H9 (cell line): ENCODE data around the gene KRT6B. TPM values are rescaled to one million over a fixed set of nuclear protein-coding genes. Genes with fewer than 3 reads are reported as not detected.

ENCODE experiments used
- DNase-seq: peaks from one replicate; pipeline ENCODE4 v3.0.0-alpha.2; 2017
- H2AFZ ChIP-seq: one replicate; pipeline ENCODE4 v1.6.1; 2013; ENCODE audit warnings: mild to moderate bottlenecking, low read length, control low read depth, moderate library complexity
- H2AK5ac ChIP-seq: 2 replicates; pipeline ENCODE4 v1.6.1; 2013; ENCODE audit warnings: low read length, control low read depth, mixed read lengths; ENCODE audit not compliant: insufficient read length
- H2BK120ac ChIP-seq: one replicate; pipeline ENCODE4 v1.6.1; 2013; ENCODE audit warnings: low read depth, mild to moderate bottlenecking, low read length, control low read depth, inconsistent platforms; ENCODE audit not compliant: poor library complexity, severe bottlenecking
- H2BK12ac ChIP-seq: 2 replicates; pipeline ENCODE4 v1.6.1; 2013; ENCODE audit warnings: low read length, control low read depth, mixed read lengths, low read depth; ENCODE audit not compliant: insufficient read length
- H2BK15ac ChIP-seq: 2 replicates; pipeline ENCODE4 v1.6.1; 2013; ENCODE audit warnings: low read depth, low read length, control low read depth
- H2BK20ac ChIP-seq: one replicate; pipeline ENCODE4 v1.6.1; 2013; ENCODE audit warnings: low read depth, mild to moderate bottlenecking, low read length, control low read depth, inconsistent platforms; ENCODE audit not compliant: poor library complexity, severe bottlenecking
- H2BK5ac ChIP-seq: 2 replicates; pipeline ENCODE4 v1.6.1; 2013; ENCODE audit warnings: low read length, control low read depth, mixed read lengths; ENCODE audit not compliant: insufficient read length
- H3K14ac ChIP-seq: 2 replicates; pipeline ENCODE4 v1.6.1; 2013; ENCODE audit warnings: low read length, control low read depth; ENCODE audit not compliant: insufficient read depth
- H3K18ac ChIP-seq: 2 replicates; pipeline ENCODE4 v1.6.1; 2013; ENCODE audit warnings: low read depth, mild to moderate bottlenecking, mixed read lengths, low read length, control low read depth; ENCODE audit not compliant: insufficient read length
- H3K23ac ChIP-seq: 2 replicates; pipeline ENCODE4 v1.6.1; 2013; ENCODE audit warnings: low read length, control low read depth, mixed read lengths, low read depth; ENCODE audit not compliant: insufficient read length
- H3K23me2 ChIP-seq: 2 replicates; pipeline ENCODE4 v1.6.1; 2013; ENCODE audit warnings: low read depth, mild to moderate bottlenecking, mixed read lengths, low read length, control low read depth; ENCODE audit not compliant: insufficient read length, poor library complexity, severe bottlenecking
- H3K27ac ChIP-seq: 2 replicates; pipeline ENCODE4 v1.5.1; 2013; ENCODE audit warnings: low read length, control low read depth, mixed read lengths, low read depth; ENCODE audit not compliant: insufficient read length
- H3K27me3 ChIP-seq: 2 replicates; pipeline ENCODE4 v1.6.1; 2013; ENCODE audit warnings: low read length, control low read depth, inconsistent platforms; ENCODE audit not compliant: insufficient read depth
- H3K4ac ChIP-seq: 2 replicates; pipeline ENCODE4 v1.6.1; 2013; ENCODE audit warnings: low read depth, mild to moderate bottlenecking, control low read depth, inconsistent platforms, low read length, moderate library complexity
- H3K4me1 ChIP-seq: 2 replicates; pipeline ENCODE4 v1.6.1; 2013; ENCODE audit warnings: low read length, control low read depth, inconsistent platforms; ENCODE audit not compliant: insufficient read depth
- H3K4me2 ChIP-seq: 2 replicates; pipeline ENCODE4 v1.6.1; 2013; ENCODE audit warnings: low read length, control low read depth, mixed read lengths; ENCODE audit not compliant: insufficient read length, insufficient read depth
- H3K56ac ChIP-seq: 2 replicates; pipeline ENCODE4 v1.6.1; 2013; ENCODE audit warnings: low read depth, mild to moderate bottlenecking, mixed read lengths, low read length, control low read depth; ENCODE audit not compliant: insufficient read length
- H3K79me1 ChIP-seq: 2 replicates; pipeline ENCODE4 v1.6.1; 2013; ENCODE audit warnings: low read depth, mild to moderate bottlenecking, moderate library complexity, low read length, control low read depth, inconsistent platforms; ENCODE audit not compliant: insufficient read depth, poor library complexity, severe bottlenecking
- H3K79me2 ChIP-seq: 2 replicates; pipeline ENCODE4 v1.6.1; 2013; ENCODE audit warnings: low read length, control low read depth, inconsistent platforms; ENCODE audit not compliant: insufficient read depth
- H3K9ac ChIP-seq: 2 replicates; pipeline ENCODE4 v1.6.1; 2013; ENCODE audit warnings: low read length, control low read depth, mixed read lengths; ENCODE audit not compliant: insufficient read length; ENCODE audit errors: extremely low read depth
- H3K9me3 ChIP-seq: one replicate; pipeline ENCODE4 v1.6.1; 2013; ENCODE audit warnings: low read depth, low read length, inconsistent platforms; ENCODE audit not compliant: control insufficient read depth
- H3T11ph ChIP-seq: one replicate; pipeline ENCODE4 v1.6.1; 2013; ENCODE audit warnings: mild to moderate bottlenecking, low read length, control low read depth, inconsistent platforms
- H4K20me1 ChIP-seq: one replicate; pipeline ENCODE4 v1.6.1; 2013; ENCODE audit not compliant: control insufficient read depth, insufficient read length, insufficient read depth
- H4K5ac ChIP-seq: 2 replicates; pipeline ENCODE4 v1.6.1; 2013; ENCODE audit warnings: low read depth, mild to moderate bottlenecking, mixed read lengths, low read length, control low read depth; ENCODE audit not compliant: insufficient read length
- H4K8ac ChIP-seq: replicated peaks from 2 replicates; pipeline ENCODE4 v1.6.1; 2013; ENCODE audit warnings: low read length, control low read depth, mixed read lengths, low read depth; ENCODE audit not compliant: insufficient read length
- H4K91ac ChIP-seq: 2 replicates; pipeline ENCODE4 v1.6.1; 2013; ENCODE audit warnings: low read depth, mild to moderate bottlenecking, moderate library complexity, mixed read lengths, low read length, control low read depth; ENCODE audit not compliant: insufficient read length
- H3K27ac Mint-ChIP-seq, 3 experiments: 2 replicates in 2 of 3; 3 replicates in 1 of 3; pipeline ENCODE4 v1.8.0; 2020 to 2021; ENCODE audit warnings: mixed read lengths in 3 of 3, mild to moderate bottlenecking in 1 of 3, moderate library complexity in 1 of 3
- H3K27me3 Mint-ChIP-seq: 2 replicates; pipeline ENCODE4 v1.8.0; 2021; ENCODE audit warnings: low read depth, mild to moderate bottlenecking, moderate library complexity, mixed read lengths
- H3K36me3 Mint-ChIP-seq, 3 experiments: 2 replicates in 2 of 3; 3 replicates in 1 of 3; pipeline ENCODE4 v1.8.0; 2020 to 2021; ENCODE audit warnings: low read depth in 3 of 3, mixed read lengths in 3 of 3; ENCODE audit not compliant: insufficient read depth in 1 of 3
- H3K4me1 Mint-ChIP-seq, 2 experiments: 2 replicates each; pipeline ENCODE4 v1.8.0; 2020; ENCODE audit warnings: mixed read lengths in 2 of 2
- H3K4me3 Mint-ChIP-seq, 2 experiments: 2 replicates in 1 of 2; 3 replicates in 1 of 2; pipeline ENCODE4 v1.8.0; 2020 to 2021; ENCODE audit warnings: mild to moderate bottlenecking in 2 of 2, mixed read lengths in 2 of 2, moderate library complexity in 1 of 2
- H3K9me3 Mint-ChIP-seq, 2 experiments: 2 replicates in 1 of 2; 3 replicates in 1 of 2; pipeline ENCODE4 v1.8.0; 2020; ENCODE audit warnings: mild to moderate bottlenecking in 2 of 2, mixed read lengths in 2 of 2, moderate library complexity in 1 of 2
- CTCF ChIP-seq: fragments of 200-600 bp; sonication (generic); conservative IDR thresholded peaks from 3 replicates; pipeline ENCODE4 v1.8.0; 2021; ENCODE audit warnings: antibody characterized with exemption, mild to moderate bottlenecking
- WGBS: extraction: QIAGEN DNeasy Blood & Tissue Kit; methylation state at CpG from one replicate; pipeline ENCODE4 v1.1.7; 2013; ENCODE audit warnings: missing lambda C conversion rate, low lambda C conversion rate, mixed read lengths; ENCODE audit not compliant: insufficient read length; ENCODE audit errors: extremely low coverage; 5-methylcytosine and 5-hydroxymethylcytosine counted together
- total RNA-seq: library from RNA; stranded (reverse); gene quantifications from 2 replicates; pipeline ENCODE4 v1.2.1, GENCODE V29; 2021

KRT6B gene
- total RNA-seq, 1 experiment from 2014 or later: not detected

GRCh38 chr12:52423661-52424500 is 28.1 kb downstream of the KRT6B start:
- no CpG with 5 or more reads among the region's 11 CpGs for WGBS
- Histone ChIP-seq H2AFZ (no peak overlapping the region), H3K18ac (peak overlapping the region; percentile 22), H2AK5ac (no peak overlapping the region), H3K79me1 (no peaks in the 10 kb centered on the region), H3K4ac (no peak overlapping the region), H3K9ac (no peak overlapping the region), H3K27me3 (no peaks in the 10 kb centered on the region), H4K8ac (no peak overlapping the region), H2BK12ac (no peak overlapping the region), H2BK120ac (no peak overlapping the region), H4K91ac (no peak overlapping the region), H4K20me1 (no peaks in the 10 kb centered on the region), H3K27ac (no peak overlapping the region), H2BK15ac (no peak overlapping the region), H3K4me1 (no peaks in the 10 kb centered on the region), H3K4me2 (no peak overlapping the region), H2BK5ac (no peak overlapping the region), H3K23me2 (no peaks in the 10 kb centered on the region), H4K5ac (no peak overlapping the region), H3T11ph (no peak overlapping the region), H3K14ac (no peak overlapping the region), H3K56ac (no peak overlapping the region), H3K23ac (no peak overlapping the region), H2BK20ac (no peak overlapping the region), H3K9me3 (no peaks in the 10 kb centered on the region), H3K79me2 (peaks cover 2% of the 10 kb centered on the region; the same call in 1 of the 2 replicates)
- TF ChIP-seq CTCF: no peak
- Mint-ChIP-seq H3K9me3 (no peaks in the 10 kb centered on the region), H3K4me3 (no peak overlapping the region), H3K4me1 (peaks cover 9 to 13% of the 10 kb centered on the region in 2 experiments; a peak in 3 of 4 replicates), H3K36me3 (no peaks in the 10 kb centered on the region), H3K27ac (no peak overlapping the region), H3K27me3 (peaks cover 16% of the 10 kb centered on the region)
- no peak for DNase-seq
